Measurements from ENCODE around the gene PRDX6.
"Not testable (repeated sequence)": the region's sequence is repeated elsewhere in the genome, so short reads cannot be mapped to it uniquely, and the experiment has no call there.

PRDX6 gene

GRCh38 chr1:173478094-173478674 is 1.0 kb downstream of the PRDX6 start:
- H3K36me3 ChIP-seq: peaks cover 42% of the 10 kb centered on the region
- H3K4me3 ChIP-seq: peak overlapping the region; percentile 84
- H3K27ac ChIP-seq: peak overlapping the region; percentile 89
- H3K9me3 ChIP-seq: no peaks in the 10 kb centered on the region
- TF ChIP-seq Cebpa-rat (IDR thresholded peaks at IDR 0.05): no peak
- H3K9ac ChIP-seq: peak overlapping the region; percentile 91
- H3K27me3 ChIP-seq: no peaks in the 10 kb centered on the region
- H3K4me2 ChIP-seq: peak overlapping the region; percentile 96
- peaks cover 42% of the 10 kb centered on the region for H4K20me1 ChIP-seq
- peaks cover 33% of the 10 kb centered on the region for H3K4me1 ChIP-seq

GRCh38 chr1:173479649-173480048 is 2.5 kb downstream of the PRDX6 start:
- H3K9me3 ChIP-seq: no peaks in the 10 kb centered on the region
- no peak overlapping the region for H3K4me3 ChIP-seq
- H3K27me3 ChIP-seq: no peaks in the 10 kb centered on the region
- no peak for TF ChIP-seq Cebpa-rat (IDR thresholded peaks at IDR 0.05)
- H3K4me2 ChIP-seq: peak overlapping the region; percentile 96
- H4K20me1 ChIP-seq: peaks cover 42% of the 10 kb centered on the region
- H3K4me1 ChIP-seq: peaks cover 33% of the 10 kb centered on the region
- H3K36me3 ChIP-seq: peaks cover 51% of the 10 kb centered on the region
- no peak overlapping the region for H3K27ac ChIP-seq
- H3K9ac ChIP-seq: no peak overlapping the region

GRCh38 chr1:173481195-173481772 is 4.1 kb downstream of the PRDX6 start:
- Histone ChIP-seq H4K20me1 (peaks cover 42% of the 10 kb centered on the region), H3K27ac (no peak overlapping the region), H3K4me2 (no peak overlapping the region), H3K36me3 (peaks cover 68% of the 10 kb centered on the region), H3K4me1 (peaks cover 20% of the 10 kb centered on the region), H3K9me3 (no peaks in the 10 kb centered on the region), H3K9ac (no peak overlapping the region), H3K27me3 (no peaks in the 10 kb centered on the region), H3K4me3 (no peak overlapping the region)
- no peak for TF ChIP-seq Cebpa-rat (IDR thresholded peaks at IDR 0.05)

- Histone ChIP-seq H3K27ac (no peak overlapping the region), H3K9me3 (no peaks in the 10 kb centered on the region), H3K36me3 (peaks cover 82% of the 10 kb centered on the region), H4K20me1 (peaks cover 42% of the 10 kb centered on the region), H3K27me3 (no peaks in the 10 kb centered on the region), H3K4me2 (no peak overlapping the region), H3K4me3 (no peak overlapping the region), H3K9ac (no peak overlapping the region), H3K4me1 (peaks cover 19% of the 10 kb centered on the region)
- TF ChIP-seq Cebpa-rat (IDR thresholded peaks at IDR 0.05): no peak
These were observed 5.5 kb downstream of the PRDX6 start for GRCh38 chr1:173482683-173483082.

- H3K27me3 ChIP-seq: no peaks in the 10 kb centered on the region
- H4K20me1 ChIP-seq: peaks cover 28% of the 10 kb centered on the region
- TF ChIP-seq Cebpa-rat (IDR thresholded peaks at IDR 0.05): no peak
- peaks cover 5% of the 10 kb centered on the region for H3K4me1 ChIP-seq
- no peak overlapping the region for H3K4me3 ChIP-seq
- H3K4me2 ChIP-seq: no peak overlapping the region
- no peaks in the 10 kb centered on the region for H3K9me3 ChIP-seq
- H3K27ac ChIP-seq: no peak overlapping the region
- H3K9ac ChIP-seq: no peak overlapping the region
- H3K36me3 ChIP-seq: peaks cover 98% of the 10 kb centered on the region
These were observed 7.1 kb downstream of the PRDX6 start for GRCh38 chr1:173484276-173484675.

- Histone ChIP-seq H3K4me3 (no peak overlapping the region), H3K36me3 (peaks cover 99% of the 10 kb centered on the region), H3K27me3 (no peaks in the 10 kb centered on the region), H3K27ac (no peak overlapping the region), H3K4me1 (no peaks in the 10 kb centered on the region), H3K9ac (no peak overlapping the region), H4K20me1 (peaks cover 16% of the 10 kb centered on the region), H3K4me2 (no peak overlapping the region), H3K9me3 (no peaks in the 10 kb centered on the region)
- no peak for TF ChIP-seq Cebpa-rat (IDR thresholded peaks at IDR 0.05)
These were observed 8.3 kb downstream of the PRDX6 start for GRCh38 chr1:173485401-173485800.

GRCh38 chr1:173488001-173488400 is 10.9 kb downstream of the PRDX6 start:
- Histone ChIP-seq H3K4me3 (no peak overlapping the region), H3K27ac (no peak overlapping the region), H3K9ac (no peak overlapping the region), H3K36me3 (peaks cover 93% of the 10 kb centered on the region), H3K4me1 (no peaks in the 10 kb centered on the region), H3K4me2 (no peak overlapping the region), H3K27me3 (no peaks in the 10 kb centered on the region), H3K9me3 (peaks cover 8% of the 10 kb centered on the region), H4K20me1 (no peaks in the 10 kb centered on the region)
- no peak for TF ChIP-seq Cebpa-rat (IDR thresholded peaks at IDR 0.05)

GRCh38 chr1:173489149-173489600 is 12.0 kb downstream of the PRDX6 start:
- Histone ChIP-seq H3K36me3 (peaks cover 85% of the 10 kb centered on the region), H3K27me3 (no peaks in the 10 kb centered on the region), H3K27ac (no peak overlapping the region), H3K4me2 (no peak overlapping the region), H3K9ac (no peak overlapping the region), H3K9me3 (peaks cover 20% of the 10 kb centered on the region), H3K4me3 (no peak overlapping the region), H4K20me1 (no peaks in the 10 kb centered on the region), H3K4me1 (no peaks in the 10 kb centered on the region)
- no peak for TF ChIP-seq Cebpa-rat (IDR thresholded peaks at IDR 0.05)

GRCh38 chr1:173489929-173490328 is 12.8 kb downstream of the PRDX6 start:
- H4K20me1 ChIP-seq: no peaks in the 10 kb centered on the region
- no peak overlapping the region for H3K4me3 ChIP-seq
- H3K4me2 ChIP-seq: no peak overlapping the region
- H3K9me3 ChIP-seq: peaks cover 28% of the 10 kb centered on the region
- no peak overlapping the region for H3K27ac ChIP-seq
- no peak for TF ChIP-seq Cebpa-rat (IDR thresholded peaks at IDR 0.05)
- no peaks in the 10 kb centered on the region for H3K27me3 ChIP-seq
- H3K9ac ChIP-seq: no peak overlapping the region
- H3K4me1 ChIP-seq: no peaks in the 10 kb centered on the region
- peaks cover 77% of the 10 kb centered on the region for H3K36me3 ChIP-seq

- Histone ChIP-seq H3K9me3 (peaks cover 41% of the 10 kb centered on the region), H3K36me3 (peaks cover 61% of the 10 kb centered on the region), H3K9ac (no peak overlapping the region), H3K4me1 (no peaks in the 10 kb centered on the region), H3K4me3 (no peak overlapping the region), H3K27me3 (no peaks in the 10 kb centered on the region), H3K27ac (no peak overlapping the region), H4K20me1 (no peaks in the 10 kb centered on the region), H3K4me2 (no peak overlapping the region)
- TF ChIP-seq Cebpa-rat (IDR thresholded peaks at IDR 0.05): no peak
These were observed 14.4 kb downstream of the PRDX6 start for GRCh38 chr1:173491508-173491907.

GRCh38 chr1:173493125-173493524 is 16.0 kb downstream of the PRDX6 start:
- not testable (repeated sequence) for H4K20me1 ChIP-seq

More at GRCh38 chr1:173493125-173493524, 16.0 kb downstream of the PRDX6 start:
- H3K4me1 ChIP-seq, H3K27ac ChIP-seq, H3K9ac ChIP-seq, H3K27me3 ChIP-seq, H3K4me2 ChIP-seq, H3K4me3 ChIP-seq: not testable (repeated sequence)
- Histone ChIP-seq H3K36me3 (peaks cover 45% of the 10 kb centered on the region), H3K9me3 (peaks cover 47% of the 10 kb centered on the region)

All from BLaER1 (cell line).